Endothelial cell of umbilical vein (primary cell): ENCODE results near the gene SNPH. TPM values are rescaled to one million over a fixed set of nuclear protein-coding genes. Genes with fewer than 3 reads are reported as not detected.

Experiments used
- BruUV-seq: library from RNA; stranded (reverse); fragments of 400-500 nt; replicated peaks from 2 replicates; lab custom pipeline; 2021; lab: Mats Ljungman, UMichigan
- CTCF ChIA-PET: fragments of 300-600, 350-600 bp; sonication (Branson Sonifier 250); formaldehyde crosslinking; loops from one replicate; lab custom pipeline; 2021; ENCODE audit warnings: antibody characterized with exemption, inconsistent platforms; lab: Charles Lee
- POLR2A ChIA-PET: fragments of 300-600, 350-600 bp; sonication (Branson Sonifier 250); formaldehyde crosslinking; loops from one replicate; lab custom pipeline; 2021; ENCODE audit warnings: antibody characterized with exemption, inconsistent platforms; lab: Charles Lee
- DNase-seq: peaks from one replicate; pipeline ENCODE4 v3.0.0-alpha.2; 2011; ENCODE audit warnings: low read depth, low spot score
- FAIRE-seq: peaks from 2 replicates; lab custom pipeline; 2011; peaks lifted over from hg19 to GRCh38; lab: Jason Lieb, UNC
- H2AFZ ChIP-seq: 2 replicates; pipeline ENCODE4 v1.6.0; 2012; ENCODE audit warnings: low read depth, low read length, control low read depth, inconsistent platforms
- H3K27ac ChIP-seq: 2 replicates; pipeline ENCODE4 v1.5.1; 2011; ENCODE audit warnings: low read depth, mild to moderate bottlenecking, control low read depth, low read length, moderate library complexity; ENCODE audit not compliant: insufficient read depth
- H3K27me3 ChIP-seq, 2 experiments: 2 replicates each; pipeline versions ENCODE4 v1.6.0 to v1.6.1; 2011; ENCODE audit warnings: low read length in 2 of 2, mixed read lengths in 1 of 2; ENCODE audit not compliant: control insufficient read depth in 2 of 2, insufficient read depth in 2 of 2
- H3K36me3 ChIP-seq, 2 experiments: 2 replicates in 1 of 2; 3 replicates in 1 of 2; pipeline ENCODE4 v1.5.1; 2011; ENCODE audit warnings: low read length in 2 of 2, mild to moderate bottlenecking in 1 of 2, moderate library complexity in 1 of 2; ENCODE audit not compliant: control insufficient read depth in 2 of 2, insufficient read depth in 2 of 2; ENCODE audit errors: extremely low read depth in 1 of 2
- H3K4me1 ChIP-seq: 3 replicates; pipeline ENCODE4 v1.5.1; 2011; ENCODE audit warnings: mild to moderate bottlenecking, low read length; ENCODE audit not compliant: control insufficient read depth, insufficient read depth; ENCODE audit errors: extremely low read depth
- H3K4me2 ChIP-seq: 2 replicates; pipeline ENCODE4 v1.6.1; 2011; ENCODE audit warnings: low read length, control low read depth, mixed read lengths; ENCODE audit not compliant: insufficient read depth
- H3K4me3 ChIP-seq, 3 experiments: fragments of 200-600 bp in 1 of 3; sonication (generic), shearing (Covaris generic) in 1 of 3; replicated peaks in 1 of 3; 2 replicates each; pipeline ENCODE4 v1.5.1; 2011 to 2016; ENCODE audit warnings: control low read depth in 3 of 3, low read length in 3 of 3, mild to moderate bottlenecking in 2 of 3, inconsistent platforms in 1 of 3, low read depth in 1 of 3, moderate library complexity in 1 of 3; ENCODE audit not compliant: insufficient read depth in 1 of 3
- H3K79me2 ChIP-seq: 2 replicates; pipeline ENCODE4 v1.6.0; 2012; ENCODE audit warnings: low read length, inconsistent platforms; ENCODE audit not compliant: control insufficient read depth, insufficient read depth
- H3K9ac ChIP-seq: replicated peaks from 2 replicates; pipeline ENCODE3; 2011; ENCODE audit warnings: low read length, control low read depth; ENCODE audit not compliant: insufficient read depth; ENCODE audit errors: extremely low read depth
- H3K9me1 ChIP-seq: replicated peaks from 3 replicates; pipeline ENCODE4 v1.6.0; 2011; ENCODE audit warnings: mild to moderate bottlenecking, low read length; ENCODE audit not compliant: control insufficient read depth, insufficient read depth; ENCODE audit errors: extremely low read depth
- H3K9me3 ChIP-seq: replicated peaks from 2 replicates; pipeline ENCODE4 v1.5.1; 2012; ENCODE audit warnings: low read length, inconsistent platforms; ENCODE audit not compliant: control insufficient read depth, insufficient read depth
- H4K20me1 ChIP-seq: replicated peaks from 2 replicates; pipeline ENCODE3; 2011; ENCODE audit warnings: mild to moderate bottlenecking, low read length; ENCODE audit not compliant: control insufficient read depth, insufficient read depth; ENCODE audit errors: extremely low read depth
- CTCF ChIP-seq, 2 donors: IDR thresholded peaks; 1 replicate in 1 of 2; 2 replicates in 1 of 2; pipeline ENCODE4 v1.5.1; 2011; ENCODE audit warnings: low read length in 2 of 2, mild to moderate bottlenecking in 2 of 2, moderate library complexity in 2 of 2, control low read depth in 1 of 2, inconsistent platforms in 1 of 2, low read depth in 1 of 2; ENCODE audit not compliant: insufficient read depth in 1 of 2; ENCODE audit errors: extremely low read depth in 1 of 2
- EZH2 ChIP-seq: IDR thresholded peaks from 2 replicates; pipeline ENCODE4 v1.6.1; 2012; ENCODE audit warnings: borderline replicate concordance, low read depth, mild to moderate bottlenecking, moderate library complexity, low read length, inconsistent platforms; ENCODE audit not compliant: severe bottlenecking
- FOS ChIP-seq: IDR thresholded peaks from 2 replicates; pipeline ENCODE4 v1.6.1; 2011; ENCODE audit warnings: mild to moderate bottlenecking, low read length, moderate library complexity, borderline replicate concordance; ENCODE audit not compliant: insufficient read depth
- GATA2 ChIP-seq: IDR thresholded peaks from 2 replicates; pipeline ENCODE4 v1.7.0; 2011; ENCODE audit warnings: low read depth, mild to moderate bottlenecking, moderate library complexity, mixed read lengths, low read length; ENCODE audit not compliant: insufficient read length, insufficient read depth
- JUN ChIP-seq: IDR thresholded peaks from 2 replicates; pipeline ENCODE4 v1.6.1; 2011; ENCODE audit warnings: borderline replicate concordance, low read depth; ENCODE audit not compliant: insufficient read length, insufficient read depth
- MYC ChIP-seq: IDR thresholded peaks from one replicate; pipeline ENCODE4 v1.6.1; 2011; ENCODE audit warnings: mild to moderate bottlenecking, low read depth, low read length
- POLR2A ChIP-seq: IDR thresholded peaks from 2 replicates; pipeline ENCODE4 v1.6.1; 2012; ENCODE audit warnings: low read depth, mild to moderate bottlenecking, control low read depth, low read length
- POLR2AphosphoS5 ChIP-seq: IDR thresholded peaks from 2 replicates; pipeline ENCODE4 v1.6.1; 2012; ENCODE audit warnings: low read depth, mild to moderate bottlenecking, control low read depth, low read length, moderate library complexity; ENCODE audit not compliant: insufficient read depth
- dilution Hi-C: fragments of 300-500 bp; cut with MboI; formaldehyde crosslinking; loops from one replicate; pipeline ENCODE4 v1.15.0; 2019; ENCODE audit warnings: low sequenced_read_pairs; ENCODE audit not compliant: extremely low pct_ligation_motif_present
- intact Hi-C: fragments of 100-400 bp; cut with micrococcal nuclease; formaldehyde crosslinking; loops from one replicate; pipeline ENCODE4 v1.10.0; 2022
- polyA plus RNA-seq, 4 experiments: library from polyadenylated mRNA; depleted of rRNA in 3 of 4; stranded (reverse) in 3 of 4; unstranded in 1 of 4; fragments of >200 nt; gene quantifications; 2 replicates each; pipeline versions ENCODE4 v1.2.1 to v1.2.3, GENCODE V29; 2011 to 2012; ENCODE audit warnings: missing spikeins in 1 of 4
- total RNA-seq: library from RNA; stranded (reverse); gene quantifications from 2 replicates; pipeline ENCODE4 v1.2.3, GENCODE V29; 2021
- TF ChIP-seq, protein P1 (sequence below): IDR thresholded peaks from 2 replicates; pipeline ENCODE4 v1.6.1; 2011; ENCODE audit not compliant: insufficient read depth, insufficient read length

SNPH gene
- total and polyA plus RNA-seq, 2 donors (not counting 3 experiments of a cell fraction or from before 2014, with no cell fraction given): 2.3 to 5.5 TPM

DNA sequence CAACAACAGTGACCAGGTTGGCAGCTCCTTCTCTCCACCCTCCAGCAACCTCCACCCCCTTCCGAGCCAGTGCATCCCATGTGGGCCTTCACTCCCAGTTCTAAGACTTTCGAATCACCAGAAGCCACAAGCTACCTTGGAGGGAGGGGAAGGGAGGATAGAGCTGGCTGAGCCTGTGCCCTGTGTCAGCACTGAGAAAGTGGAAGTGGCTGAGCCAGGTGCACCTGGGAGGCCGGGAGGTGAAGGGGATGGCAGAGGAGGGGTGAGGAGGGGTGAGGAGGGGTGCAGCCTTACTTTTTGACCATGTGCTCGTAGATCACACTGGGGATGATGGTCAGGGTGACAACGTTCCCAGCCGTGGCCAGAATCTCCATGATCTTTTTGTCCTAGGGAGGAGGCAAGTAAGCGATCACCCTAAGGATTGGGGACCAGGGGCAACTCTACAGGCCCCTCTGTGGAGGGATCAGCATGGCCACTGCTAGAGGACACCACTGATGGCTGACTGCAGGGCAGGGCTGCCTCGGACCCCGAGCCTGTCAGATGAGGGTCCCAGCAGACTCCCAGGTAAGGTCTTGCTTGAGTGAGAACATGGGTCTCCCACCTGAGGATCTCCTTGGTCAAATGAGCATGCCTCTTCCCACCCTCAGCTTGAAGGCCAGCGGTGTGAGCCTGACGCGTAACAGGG is 44.6 kb downstream of the SNPH start:
- peaks cover 9% of the 10 kb centered on the region for H3K4me1 ChIP-seq
- intact Hi-C loops (no loop called here), dilution Hi-C loops (loop anchor here (25.0 kb wide), 1 partner anchor 127 kb away; no protein-coding TSS in a partner anchor)
- no peaks in the 10 kb centered on the region for H3K79me2 ChIP-seq
- H2AFZ ChIP-seq: no peak overlapping the region
- no peak overlapping the region for H3K4me3 ChIP-seq
- DNase-seq: no peak
- peaks cover 0 to 1% of the 10 kb centered on the region in 2 experiments for H3K36me3 ChIP-seq
- no peaks in the 10 kb centered on the region for H4K20me1 ChIP-seq
- no peak overlapping the region for H3K9ac ChIP-seq
- BruUV-seq: no TSS peak
- no peaks in the 10 kb centered on the region for H3K9me1 ChIP-seq
- no peak for TF ChIP-seq JUN
- TF ChIP-seq, protein P1, sequence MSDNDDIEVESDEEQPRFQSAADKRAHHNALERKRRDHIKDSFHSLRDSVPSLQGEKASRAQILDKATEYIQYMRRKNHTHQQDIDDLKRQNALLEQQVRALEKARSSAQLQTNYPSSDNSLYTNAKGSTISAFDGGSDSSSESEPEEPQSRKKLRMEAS: no peak
- FAIRE-seq: no peak
- ChIA-PET CTCF (interaction anchor here (1.1 to 1.5 kb wide), 3 partner anchors 20 to 127 kb away, joined by 3 read pairs; no protein-coding TSS in a partner anchor), POLR2A (no interaction called here)
- H3K27me3 ChIP-seq: no peaks in the 10 kb centered on the region
- H3K4me2 ChIP-seq: no peak overlapping the region
- no peak overlapping the region for H3K27ac ChIP-seq
- H3K9me3 ChIP-seq: no peaks in the 10 kb centered on the region

DNA sequence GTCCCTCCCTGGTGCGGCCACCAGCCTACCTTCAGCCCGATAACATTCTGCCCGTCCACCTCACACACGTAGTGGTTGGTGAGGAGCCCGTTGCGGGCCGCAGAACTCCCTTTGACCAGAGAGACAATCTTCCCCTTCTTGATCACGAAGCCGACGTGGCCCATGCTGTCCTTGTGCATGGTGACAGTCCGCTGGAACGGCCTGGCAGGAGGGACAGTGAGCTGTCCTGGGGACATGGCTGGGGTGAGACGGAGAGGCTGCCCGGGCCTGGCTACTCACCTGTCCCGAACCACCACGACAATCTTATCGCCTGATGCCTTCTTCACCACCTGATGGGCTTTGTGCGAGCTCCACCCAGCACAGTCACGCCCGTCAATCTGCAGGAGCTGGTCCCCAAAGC is 46.2 kb downstream of the SNPH start:
- CTCF ChIA-PET: interaction anchor here (0.7 to 2.2 kb wide), 17 partner anchors 14 to 192 kb away, joined by 3 to 49 read pairs (median 6); partner anchors contain the start of genes FKBP1A and NSFL1C

More for the DNA sequence above, 46.2 kb downstream of the SNPH start:
- no peaks in the 10 kb centered on the region for H3K27me3 ChIP-seq
- H3K9me1 ChIP-seq: no peaks in the 10 kb centered on the region
- H3K4me3 ChIP-seq: no peak overlapping the region
- peaks cover 9% of the 10 kb centered on the region for H3K4me1 ChIP-seq
- H3K9me3 ChIP-seq: no peaks in the 10 kb centered on the region
- H3K9ac ChIP-seq: no peak overlapping the region
- BruUV-seq: no TSS peak
- no peaks in the 10 kb centered on the region for H3K79me2 ChIP-seq
- intact Hi-C loops: no loop called here
- H3K36me3 ChIP-seq: no peaks in the 10 kb centered on the region
- dilution Hi-C loops: loop anchor here (25.0 kb wide), 1 partner anchor 125 kb away; no protein-coding TSS in a partner anchor
- FAIRE-seq (no peak), DNase-seq (no peak)
- no peak overlapping the region for H2AFZ ChIP-seq
- TF ChIP-seq, protein P1: no peak
- TF ChIP-seq POLR2AphosphoS5 (no peak), GATA2 (no peak), JUN (no peak), EZH2 (no peak), CTCF (IDR thresholded peaks at IDR 0.05; ENCODE audit: extremely low read depth in 1 of 2, insufficient read depth in 1 of 2, low read depth in 1 of 2, low read length in 2 of 2) (no peak), MYC (no peak), FOS (no peak), POLR2A (no peak)
- H3K4me2 ChIP-seq: no peak overlapping the region
- H3K27ac ChIP-seq: no peak overlapping the region
- no peaks in the 10 kb centered on the region for H4K20me1 ChIP-seq
- POLR2A ChIA-PET: no interaction called here
